Activated B cell treated with CpG ODN at 0.5 μM for 24 hours (primary cell): ENCODE measurements around the gene IRF2. TPM values are rescaled to one million over a fixed set of nuclear protein-coding genes. Genes with fewer than 3 reads are reported as not detected.

Experiments used
- ATAC-seq: fragments of 200-7000 bp; cut with Tn5 transposase; one replicate; pipeline ENCODE4 v1.10.0; 2021; ENCODE audit warnings: low read depth, mild to moderate bottlenecking, moderate library complexity
- CTCF ChIA-PET: fragments of 350-600 bp; sonication (Branson Sonifier 250); formaldehyde crosslinking; loops from one replicate; lab custom pipeline; 2021; ENCODE audit warnings: antibody characterized with exemption; lab: Charles Lee
- POLR2A ChIA-PET: fragments of 350-600 bp; sonication (Branson Sonifier 250); formaldehyde crosslinking; loops from one replicate; lab custom pipeline; 2021; ENCODE audit warnings: antibody characterized with exemption; lab: Charles Lee
- DNase-seq: peaks from one replicate; pipeline ENCODE4 v3.0.0; 2022
- H3K27ac Mint-ChIP-seq: one replicate; pipeline ENCODE4 v1.8.0; 2020; ENCODE audit warnings: mixed read lengths
- H3K27me3 Mint-ChIP-seq: one replicate; pipeline ENCODE4 v1.8.0; 2021; ENCODE audit warnings: mixed read lengths
- H3K36me3 Mint-ChIP-seq: one replicate; pipeline ENCODE4 v1.8.0; 2021; ENCODE audit warnings: low read depth, mixed read lengths
- H3K4me1 Mint-ChIP-seq: one replicate; pipeline ENCODE4 v1.8.0; 2021; ENCODE audit warnings: mixed read lengths
- H3K4me3 Mint-ChIP-seq: one replicate; pipeline ENCODE4 v1.8.0; 2020; ENCODE audit warnings: mild to moderate bottlenecking, mixed read lengths
- H3K9me3 Mint-ChIP-seq: one replicate; pipeline ENCODE4 v1.8.0; 2020; ENCODE audit warnings: mixed read lengths
- intact Hi-C: fragments of 100-400 bp; cut with micrococcal nuclease; formaldehyde crosslinking; loops from one replicate; pipeline ENCODE4 v1.15.1; 2024
- total RNA-seq: library from RNA; stranded (reverse); gene quantifications from 2 replicates; pipeline ENCODE4 v1.2.3, GENCODE V29; 2022
- TF ChIP-seq, protein P1 (sequence below): fragments of 200-600 bp; IDR thresholded peaks from one replicate; pipeline ENCODE4 v1.8.0; 2022; ENCODE audit warnings: antibody characterized with exemption, mild to moderate bottlenecking

Gene IRF2
- total RNA-seq, 1 donor from 2014 or later: 66.2 TPM

DNA sequence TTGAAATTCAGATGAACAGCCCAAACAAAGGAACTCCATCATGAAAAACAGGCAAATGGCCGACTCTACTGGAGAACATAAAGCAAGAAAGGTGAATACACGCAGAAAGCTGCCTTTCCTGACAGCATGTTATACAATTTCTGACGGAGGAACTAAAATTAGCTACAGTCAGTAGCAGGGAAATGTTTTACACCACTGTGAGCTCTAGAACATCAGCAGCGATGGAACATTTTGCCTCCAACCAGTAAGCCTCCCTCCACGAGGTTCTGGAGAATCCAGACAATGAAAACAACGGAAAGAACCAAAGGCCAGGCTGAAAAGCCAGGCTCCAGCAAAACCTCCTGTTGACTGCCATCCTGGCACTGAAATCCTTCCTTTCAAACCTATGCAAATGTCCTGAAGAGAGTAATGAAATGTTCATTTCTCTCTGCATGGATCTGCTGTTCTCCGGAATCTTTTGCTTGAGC lies 78.9 kb downstream of the IRF2 start:
- TF ChIP-seq, protein P1, sequence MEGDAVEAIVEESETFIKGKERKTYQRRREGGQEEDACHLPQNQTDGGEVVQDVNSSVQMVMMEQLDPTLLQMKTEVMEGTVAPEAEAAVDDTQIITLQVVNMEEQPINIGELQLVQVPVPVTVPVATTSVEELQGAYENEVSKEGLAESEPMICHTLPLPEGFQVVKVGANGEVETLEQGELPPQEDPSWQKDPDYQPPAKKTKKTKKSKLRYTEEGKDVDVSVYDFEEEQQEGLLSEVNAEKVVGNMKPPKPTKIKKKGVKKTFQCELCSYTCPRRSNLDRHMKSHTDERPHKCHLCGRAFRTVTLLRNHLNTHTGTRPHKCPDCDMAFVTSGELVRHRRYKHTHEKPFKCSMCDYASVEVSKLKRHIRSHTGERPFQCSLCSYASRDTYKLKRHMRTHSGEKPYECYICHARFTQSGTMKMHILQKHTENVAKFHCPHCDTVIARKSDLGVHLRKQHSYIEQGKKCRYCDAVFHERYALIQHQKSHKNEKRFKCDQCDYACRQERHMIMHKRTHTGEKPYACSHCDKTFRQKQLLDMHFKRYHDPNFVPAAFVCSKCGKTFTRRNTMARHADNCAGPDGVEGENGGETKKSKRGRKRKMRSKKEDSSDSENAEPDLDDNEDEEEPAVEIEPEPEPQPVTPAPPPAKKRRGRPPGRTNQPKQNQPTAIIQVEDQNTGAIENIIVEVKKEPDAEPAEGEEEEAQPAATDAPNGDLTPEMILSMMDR: no peak
- intact Hi-C loops: loop anchor here (5.0 kb wide), 2 partner anchors 252 to 337 kb away; partner anchors contain the start of genes CASP3, CENPU and PRIMPOL
- Mint-ChIP-seq H3K4me1 (peaks cover 47% of the 10 kb centered on the region), H3K4me3 (peak overlapping the region; percentile 81), H3K27ac (peak overlapping the region; percentile 95), H3K36me3 (peaks cover 85% of the 10 kb centered on the region), H3K27me3 (no peaks in the 10 kb centered on the region), H3K9me3 (no peaks in the 10 kb centered on the region)
- POLR2A ChIA-PET: interaction anchor here (0.5 to 3.3 kb wide), 41 partner anchors 8 to 142 kb away, joined by 3 to 44 read pairs (median 6); partner anchors contain the start of gene IRF2
- DNase-seq (no peak), ATAC-seq (peak; percentile 19)
- CTCF ChIA-PET: interaction anchor here (1.0 to 2.9 kb wide), 12 partner anchors 12 to 339 kb away, joined by 3 to 22 read pairs (median 3); no protein-coding TSS in a partner anchor

DNA sequence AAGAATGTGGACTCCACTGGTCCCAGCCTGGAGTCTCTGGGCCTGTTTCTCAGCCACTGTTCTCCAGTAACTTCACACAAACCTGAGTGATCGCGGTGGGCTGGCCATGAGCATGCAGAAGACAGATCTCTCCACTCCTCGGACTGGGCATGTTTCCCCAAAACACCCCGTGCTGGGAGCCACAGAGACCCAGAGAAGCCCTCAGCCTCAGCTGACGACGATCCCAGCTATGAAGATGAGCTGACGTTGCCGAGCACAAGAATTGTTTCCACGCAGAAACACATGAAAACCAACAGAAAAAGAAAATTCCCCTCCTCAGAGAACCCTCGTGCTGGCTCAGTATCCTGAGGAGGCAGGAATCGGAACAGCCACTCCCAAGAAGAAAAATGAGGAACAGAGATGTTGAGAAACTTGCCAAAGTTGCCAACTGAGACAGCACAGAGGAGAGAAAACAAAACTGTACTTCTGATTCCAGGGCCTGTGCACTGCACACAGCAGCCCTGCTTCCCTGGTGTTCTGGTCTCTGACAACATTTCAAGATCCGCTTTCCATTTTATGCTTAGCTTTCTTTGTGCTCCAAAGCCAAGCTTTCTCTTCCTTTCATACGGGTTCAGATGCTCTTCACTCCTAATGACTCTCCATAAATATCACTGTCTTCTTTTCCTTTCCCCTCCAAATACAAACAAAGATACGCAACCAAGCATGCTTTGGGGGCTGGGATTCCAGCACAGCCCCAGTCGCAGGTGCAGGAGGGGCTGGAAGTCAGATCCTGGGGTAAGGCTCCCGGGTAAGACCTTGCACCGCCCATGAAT lies 81.4 kb downstream of the IRF2 start:
- ChIA-PET POLR2A (interaction anchor here (0.8 to 1.2 kb wide), 2 partner anchors 58 to 65 kb away, joined by 3 read pairs; no protein-coding TSS in a partner anchor), CTCF (interaction anchor here (1.4 to 1.5 kb wide), 2 partner anchors 13 to 83 kb away, joined by 3 to 4 read pairs; no protein-coding TSS in a partner anchor)
- peaks cover 85% of the 10 kb centered on the region for H3K36me3 Mint-ChIP-seq
- DNase-seq (no peak), ATAC-seq (no peak)
- TF ChIP-seq, protein P1: no peak
- no peaks in the 10 kb centered on the region for H3K27me3 Mint-ChIP-seq
- intact Hi-C loops: no loop called here
- peaks cover 53% of the 10 kb centered on the region for H3K4me1 Mint-ChIP-seq
- no peaks in the 10 kb centered on the region for H3K9me3 Mint-ChIP-seq
- H3K4me3 Mint-ChIP-seq: no peak overlapping the region
- no peak overlapping the region for H3K27ac Mint-ChIP-seq

DNA sequence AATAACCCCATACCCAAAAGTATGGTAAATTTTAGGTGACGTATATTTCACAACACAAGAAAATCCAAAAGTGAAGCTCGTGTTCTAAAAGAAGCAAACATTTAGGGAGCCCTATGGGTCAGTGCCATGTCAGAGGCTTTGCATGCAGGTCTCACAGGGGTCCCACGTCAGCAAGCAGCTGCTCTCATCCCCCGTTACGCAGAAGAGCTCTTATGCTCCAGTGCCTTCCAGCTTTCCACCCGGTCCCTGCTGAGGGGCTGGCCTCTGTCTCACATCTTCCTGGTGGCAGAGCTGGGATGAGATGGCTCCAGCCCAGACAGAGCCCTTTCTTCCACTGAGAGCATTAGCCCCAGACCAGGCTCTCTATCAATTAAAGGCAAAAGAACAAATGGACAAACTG lies 82.0 kb downstream of the IRF2 start:
- H3K9me3 Mint-ChIP-seq: no peaks in the 10 kb centered on the region
- H3K4me3 Mint-ChIP-seq: no peak overlapping the region
- ChIA-PET CTCF (interaction anchor here (1.2 kb wide), 1 partner anchor 67 kb away, joined by 4 read pairs; no protein-coding TSS in a partner anchor), POLR2A (interaction anchor here (0.8 kb wide), 1 partner anchor 59 kb away, joined by 3 read pairs; no protein-coding TSS in a partner anchor)
- peaks cover 53% of the 10 kb centered on the region for H3K4me1 Mint-ChIP-seq
- DNase-seq: no peak
- no peaks in the 10 kb centered on the region for H3K27me3 Mint-ChIP-seq
- H3K36me3 Mint-ChIP-seq: peaks cover 83% of the 10 kb centered on the region
- TF ChIP-seq, protein P1: no peak
- intact Hi-C loops: no loop called here
- H3K27ac Mint-ChIP-seq: peak overlapping the region; percentile 24
- ATAC-seq: no peak

DNA sequence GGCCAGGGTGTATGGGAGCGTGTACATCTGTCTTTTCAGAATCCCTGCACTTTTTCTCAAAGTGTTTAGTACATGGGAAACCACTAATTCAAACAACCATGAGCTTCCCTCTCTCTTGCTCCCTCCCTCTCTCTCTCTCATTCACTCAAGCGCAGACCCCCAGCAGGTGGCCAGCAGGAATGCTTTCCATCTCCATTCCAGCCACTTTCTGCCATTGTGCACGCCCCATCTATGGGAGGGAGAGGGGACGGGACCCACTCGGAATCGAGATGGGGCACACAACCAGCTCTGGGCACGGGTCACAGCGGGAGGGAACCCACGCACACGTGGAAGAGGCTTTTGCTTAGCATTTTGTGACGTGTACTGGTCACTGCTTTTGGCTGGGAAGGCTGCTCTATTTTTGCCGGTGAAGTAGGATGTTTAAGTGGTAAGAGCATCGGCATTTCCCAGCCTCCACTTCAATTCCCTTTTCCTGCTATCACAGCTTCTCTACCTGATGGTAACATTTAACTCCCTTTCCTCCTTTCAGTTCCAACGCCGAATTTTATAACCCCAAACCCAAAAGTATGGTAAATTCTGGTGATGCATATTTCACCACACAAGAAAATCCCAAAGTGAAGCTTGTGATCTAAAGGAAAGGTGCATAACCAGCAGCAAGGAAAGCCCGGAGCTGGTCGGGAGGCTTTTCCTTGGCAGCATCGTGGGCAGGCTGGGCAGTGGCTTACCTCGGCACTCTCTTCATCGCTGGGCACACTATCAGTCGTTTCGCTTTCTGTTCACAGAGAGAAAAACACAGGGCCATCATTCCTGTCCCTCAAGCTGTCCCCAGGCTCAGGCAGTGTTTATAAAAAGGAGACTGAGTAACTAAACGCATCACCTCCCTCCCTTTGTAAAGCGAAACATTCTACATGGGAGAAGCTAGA lies 84.1 kb downstream of the IRF2 start:
- Mint-ChIP-seq H3K27ac (peak overlapping the region; percentile 53), H3K36me3 (peaks cover 79% of the 10 kb centered on the region), H3K4me3 (no peak overlapping the region), H3K9me3 (no peaks in the 10 kb centered on the region), H3K27me3 (no peaks in the 10 kb centered on the region), H3K4me1 (peaks cover 53% of the 10 kb centered on the region)
- TF ChIP-seq, protein P1: no peak
- ChIA-PET POLR2A (interaction anchor here (0.9 to 2.3 kb wide), 2 partner anchors 43 to 124 kb away, joined by 3 to 5 read pairs; no protein-coding TSS in a partner anchor), CTCF (no interaction called here)
- intact Hi-C loops: loop anchor here (5.0 to 10.0 kb wide), 2 partner anchors 32 to 465 kb away; no protein-coding TSS in a partner anchor
- DNase-seq: no peak
- ATAC-seq: no peak
